PC-3 (cell line): ENCODE measurements around the gene PIR.

Experiments
- CTCF ChIP-seq: fragments of 300-600 bp; sonication (generic); conservative IDR thresholded peaks from 2 replicates; pipeline ENCODE4 v1.5.1; 2017; ENCODE audit warnings: antibody characterized with exemption, low read depth, mild to moderate bottlenecking, low read length
- EZH2 ChIP-seq: fragments of 300-600 bp; sonication (generic); IDR thresholded peaks from one replicate; pipeline ENCODE4 v1.6.1; 2017; ENCODE audit warnings: antibody characterized with exemption, mild to moderate bottlenecking, low read length; ENCODE audit not compliant: unreplicated experiment

GRCh38 chrX:15504661-15505060, 11.5 kb upstream of the PIR start:
- no peak for TF ChIP-seq CTCF
- TF ChIP-seq EZH2 = no peak
